Stimulated activated CD4-positive, alpha-beta T cell treated with anti-CD3 and anti-CD28 coated beads, Interleukin-2, amount 100 ng/mL, for 48 hours (primary cell): ENCODE measurements around the gene LAMB4.

Source experiments
- DNase-seq, 2 donors: peaks; one replicate each; pipeline ENCODE4 v3.0.0-alpha.2; 2020

The LAMB4 gene

DNA sequence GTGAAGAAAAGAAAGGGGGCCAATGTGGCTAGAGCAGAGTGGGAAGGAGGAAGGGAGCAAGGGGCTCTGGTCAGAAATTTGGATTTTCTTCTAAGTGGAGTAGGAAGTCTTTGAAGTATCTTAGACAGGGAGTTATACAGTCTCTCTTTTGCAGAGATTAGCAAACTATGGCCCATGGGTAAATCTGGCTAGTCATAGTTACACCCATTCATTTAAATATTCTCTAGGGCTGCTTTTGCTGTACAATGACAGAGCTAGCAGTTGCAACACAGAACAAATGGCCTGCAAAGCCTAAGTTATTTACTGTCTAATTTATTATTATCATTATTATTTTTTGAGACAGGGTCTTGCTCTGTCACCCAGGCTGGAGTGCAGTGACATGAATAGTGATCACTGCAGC lies 10.5 kb upstream of the LAMB4 start:
- no peak for DNase-seq

- no peak for DNase-seq
These were observed 8.8 kb upstream of the LAMB4 start for GRCh38 chr7:108138911-108139310.

- DNase-seq = no peak
These were observed 7.8 kb upstream of the LAMB4 start for GRCh38 chr7:108137993-108138392.

DNA sequence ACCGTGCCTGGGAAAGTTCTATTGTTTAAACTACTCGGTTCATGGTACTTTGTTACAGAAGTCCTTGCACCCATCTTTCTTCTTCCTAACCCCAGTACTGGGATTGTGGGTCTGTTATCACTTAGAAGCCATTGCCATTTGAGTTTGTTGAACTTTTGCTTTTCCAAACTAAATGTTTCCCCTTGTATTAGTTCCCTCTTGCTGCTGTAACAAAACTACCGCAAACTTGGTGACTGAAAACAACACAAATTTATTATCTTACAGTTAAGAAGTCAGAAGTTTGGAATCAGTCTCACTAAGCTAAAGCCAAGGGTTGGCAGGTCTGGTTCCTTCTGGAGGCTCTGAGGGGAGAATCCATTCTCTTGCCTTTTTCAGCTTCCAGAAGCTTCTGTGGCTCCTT lies 6.9 kb upstream of the LAMB4 start:
- no peak for DNase-seq

DNA sequence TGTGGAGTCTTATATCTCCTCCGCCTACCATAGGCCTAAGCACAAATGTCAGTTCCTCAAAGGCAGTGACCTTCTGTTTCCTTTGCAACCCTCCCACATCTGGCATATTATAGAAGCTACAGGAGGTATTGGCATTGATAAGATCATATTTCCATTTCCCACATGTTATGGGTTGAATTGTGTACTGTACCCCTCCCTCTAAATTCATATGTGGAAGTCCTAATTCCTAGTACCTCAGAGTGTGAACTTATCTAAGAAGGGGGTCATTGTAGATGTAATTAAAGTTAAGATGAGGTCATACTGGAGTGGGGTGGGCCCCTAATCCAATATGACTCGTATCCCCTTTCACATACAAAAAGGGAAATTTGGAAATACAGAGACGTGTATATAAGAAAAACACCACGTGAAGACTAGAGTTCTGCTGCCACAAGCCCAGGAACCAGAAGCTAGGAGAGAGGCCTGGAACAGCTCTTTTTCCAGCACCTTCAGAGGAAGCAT lies 6.1 kb upstream of the LAMB4 start:
- no peak for DNase-seq

DNA sequence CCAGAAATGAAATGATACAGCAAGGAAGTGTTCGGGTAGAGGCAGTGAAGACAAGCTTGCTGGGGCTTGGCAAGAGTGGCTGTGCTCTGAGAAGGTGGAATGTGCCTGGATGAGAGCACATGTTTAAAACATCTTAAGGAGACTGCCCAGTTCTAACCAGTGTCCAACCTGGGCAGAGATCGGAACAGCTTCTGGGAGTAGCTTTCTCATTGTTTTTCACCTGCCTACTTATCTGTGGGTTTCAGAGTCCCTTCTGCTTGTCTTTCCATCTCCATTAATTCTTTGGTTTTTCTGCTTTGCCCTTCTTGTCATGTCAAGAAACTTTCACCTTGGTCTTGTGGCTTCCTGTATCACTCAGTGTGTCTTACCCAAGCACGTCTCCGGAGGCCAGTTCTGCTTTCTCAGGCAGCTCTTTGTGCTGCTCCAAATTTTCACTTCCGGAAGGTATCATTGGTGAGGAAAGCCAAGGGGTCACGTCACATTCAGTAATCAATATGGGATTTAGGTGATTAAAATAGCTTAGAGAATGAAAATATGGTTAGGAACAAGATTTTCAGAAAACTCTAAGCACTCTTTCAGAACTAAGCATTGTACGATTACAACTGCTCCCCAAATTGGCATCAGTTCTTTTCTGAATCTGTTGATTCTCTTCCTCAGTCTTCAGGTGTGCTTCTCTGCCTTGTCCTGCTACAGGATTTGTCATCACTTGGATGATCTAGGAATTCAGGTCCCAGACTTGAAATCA lies 5.5 kb upstream of the LAMB4 start:
- DNase-seq = no peak

GRCh38 chr7:108134486-108134885 lies 4.3 kb upstream of the LAMB4 start:
- no peak for DNase-seq

- DNase-seq = no peak
These were observed 2.5 kb upstream of the LAMB4 start for GRCh38 chr7:108132551-108133265.

- no peak for DNase-seq
These were observed 869 bp downstream of the LAMB4 start for GRCh38 chr7:108129018-108129965.

DNA sequence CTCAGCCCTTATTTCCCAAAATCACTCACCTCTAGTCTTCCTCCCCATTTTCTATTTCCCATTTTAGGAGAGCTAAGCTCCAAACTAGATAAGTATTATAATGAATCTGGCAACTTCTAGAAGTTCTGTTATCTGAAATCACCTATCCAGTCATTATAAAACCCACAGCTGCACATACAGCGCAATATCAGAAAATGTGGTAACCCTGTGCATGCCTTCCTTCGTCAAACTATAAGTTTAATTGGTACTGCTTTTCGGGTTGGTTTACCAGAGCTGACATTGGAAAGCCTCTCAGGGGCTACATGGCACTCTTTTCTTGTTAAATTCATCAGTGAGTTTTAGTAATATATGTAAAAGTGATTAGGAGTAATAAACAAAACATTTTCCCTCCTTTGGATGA lies 1.6 kb downstream of the LAMB4 start:
- DNase-seq = no peak

DNA sequence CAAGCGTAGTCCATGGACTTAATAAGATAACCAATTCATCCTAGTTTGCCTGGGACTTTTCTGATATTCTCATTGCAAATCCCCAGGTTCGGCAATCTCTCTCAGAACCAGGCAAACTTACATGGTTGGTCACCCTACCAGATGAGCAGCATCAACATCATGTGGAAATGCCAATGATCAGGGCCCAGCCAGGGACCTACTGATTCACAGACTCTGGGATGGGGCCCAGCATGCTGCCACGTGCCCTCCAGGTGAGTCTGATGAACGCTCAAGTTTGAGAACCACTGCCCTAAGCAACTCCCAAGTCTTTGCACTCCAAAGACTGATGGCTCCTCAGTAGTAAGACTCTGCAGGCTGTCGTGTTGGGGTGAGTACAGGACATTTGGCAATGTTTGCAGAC lies 2.7 kb downstream of the LAMB4 start:
- no peak for DNase-seq

DNA sequence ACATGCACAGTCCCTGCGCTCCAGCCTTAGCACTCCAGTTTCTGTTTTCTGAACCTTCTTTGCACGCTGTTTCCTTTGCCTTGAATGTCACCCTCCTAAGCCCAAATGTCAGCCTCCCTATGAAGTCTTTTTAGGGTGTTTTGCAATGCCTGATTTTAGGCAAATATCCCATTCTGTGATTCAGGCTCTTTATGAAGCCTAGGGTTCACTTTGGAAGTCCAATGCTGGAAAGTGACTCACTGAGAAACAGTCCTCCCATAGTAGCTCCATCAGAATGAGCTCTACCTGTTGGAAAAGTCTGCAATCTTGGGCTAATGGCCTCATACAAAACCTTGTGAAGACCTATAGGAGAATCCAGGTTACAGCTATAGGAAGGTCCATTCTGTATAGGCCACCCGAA lies 5.3 kb downstream of the LAMB4 start:
- no peak for DNase-seq

GRCh38 chr7:108122181-108122580 lies 8.0 kb downstream of the LAMB4 start:
- DNase-seq = no peak

GRCh38 chr7:108120933-108121332 lies 9.2 kb downstream of the LAMB4 start:
- DNase-seq = no peak

DNA sequence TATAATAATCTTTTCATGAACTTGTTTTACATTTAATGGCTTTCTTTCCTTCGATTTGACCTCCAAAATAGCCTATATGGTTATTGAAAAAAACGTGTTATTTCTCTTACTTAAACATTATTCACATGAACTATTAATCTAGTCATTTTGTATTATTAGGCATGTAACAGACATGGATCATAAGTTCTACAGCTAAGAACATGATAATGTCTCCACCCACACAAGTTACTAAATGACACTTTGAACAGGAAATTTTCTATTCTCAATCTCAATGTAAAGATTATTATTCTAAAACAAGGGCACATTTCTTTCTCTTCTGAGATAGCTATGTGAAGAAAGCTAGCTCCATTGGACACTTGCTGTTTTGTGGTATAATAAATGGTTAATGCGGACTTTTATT lies 10.0 kb downstream of the LAMB4 start:
- DNase-seq = no peak

DNA sequence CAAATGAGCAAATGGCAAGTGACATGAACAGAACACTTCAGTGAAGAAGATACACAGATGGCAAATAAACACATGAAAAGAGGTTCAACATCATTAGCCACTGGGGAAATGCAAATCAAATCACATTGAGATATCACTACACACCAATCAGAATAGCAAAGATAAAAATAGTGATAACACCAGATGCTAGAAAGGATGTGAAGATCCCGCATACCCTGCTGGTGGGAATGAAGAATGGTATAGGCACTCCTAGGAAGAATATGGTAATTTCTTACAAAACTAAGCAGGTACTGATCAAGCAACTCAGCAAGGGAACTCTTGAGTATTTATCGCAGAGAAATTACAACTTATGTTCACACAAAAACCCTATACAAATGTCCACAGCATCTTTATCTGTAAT lies 11.2 kb downstream of the LAMB4 start:
- no peak for DNase-seq

- DNase-seq = no peak
These were observed 15.9 kb downstream of the LAMB4 start for GRCh38 chr7:108114117-108114841.

DNA sequence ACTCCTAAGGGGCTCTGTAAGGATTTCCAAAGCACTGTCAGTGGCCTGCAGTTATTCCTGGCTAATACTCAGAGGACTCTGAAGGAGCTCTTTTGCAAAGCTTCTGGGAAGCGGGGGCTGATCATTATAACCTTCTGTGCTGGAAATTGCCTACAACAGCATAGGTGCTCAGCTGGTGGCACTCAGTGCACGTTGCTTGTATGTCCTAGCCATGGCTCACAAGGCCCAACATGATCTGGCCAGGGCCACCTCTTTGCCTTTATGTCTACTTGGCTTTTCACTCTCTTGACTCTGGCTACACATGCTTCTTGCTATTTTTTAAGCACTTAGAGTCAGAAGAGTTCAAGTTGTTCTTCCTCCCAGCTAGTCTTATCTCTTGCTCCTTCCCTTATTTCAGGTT lies 17.5 kb downstream of the LAMB4 start:
- DNase-seq = no peak

GRCh38 chr7:108109221-108109908 lies 20.8 kb downstream of the LAMB4 start:
- DNase-seq = no peak

- DNase-seq = no peak
These were observed 22.0 kb downstream of the LAMB4 start for GRCh38 chr7:108108131-108108530.

DNA sequence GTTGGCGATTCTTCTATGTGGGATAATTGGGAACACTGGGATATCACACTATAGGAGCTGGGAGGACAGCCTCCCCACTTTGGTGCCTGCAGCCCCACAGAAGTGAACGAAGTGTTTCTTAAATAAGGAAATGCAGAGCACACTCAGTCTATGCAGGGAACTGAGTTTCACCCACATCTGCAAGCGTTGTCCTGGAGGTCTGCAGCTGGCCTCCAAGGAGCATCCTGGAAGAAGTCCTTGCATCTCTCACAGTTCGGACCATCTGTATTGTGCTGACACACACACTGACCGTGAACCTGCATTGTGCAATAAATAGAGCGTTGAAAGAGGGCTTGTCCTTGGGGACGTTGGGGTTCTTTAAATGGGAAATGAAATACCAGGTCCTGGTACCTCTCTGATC lies 25.8 kb downstream of the LAMB4 start:
- DNase-seq = no peak
